Esophagus (tissue), 2 donors: Measurements from ENCODE around the gene GPLD1. TPM values are rescaled to one million over a fixed set of nuclear protein-coding genes. Genes with fewer than 3 reads are reported as not detected.

Experiments
- H3K27ac ChIP-seq, 2 donors: one replicate each; pipeline ENCODE4 v1.5.1; 2013; ENCODE audit warnings: low read depth in 2 of 2, mild to moderate bottlenecking in 2 of 2, inconsistent platforms in 1 of 2, low read length in 1 of 2, moderate library complexity in 1 of 2
- H3K27me3 ChIP-seq, 2 donors: one replicate each; pipeline ENCODE4 v1.6.1; 2013; ENCODE audit warnings: low read length in 2 of 2, control low read depth in 1 of 2, mild to moderate bottlenecking in 1 of 2; ENCODE audit not compliant: insufficient read depth in 2 of 2, control insufficient read depth in 1 of 2
- H3K36me3 ChIP-seq, 2 donors: one replicate each; pipeline ENCODE4 v1.6.1; 2013; ENCODE audit warnings: low read length in 1 of 2; ENCODE audit not compliant: control insufficient read depth in 2 of 2, insufficient read depth in 2 of 2
- H3K4me1 ChIP-seq, 2 donors: one replicate each; pipeline ENCODE4 v1.6.1; 2013; ENCODE audit warnings: low read length in 1 of 2; ENCODE audit not compliant: control insufficient read depth in 2 of 2, insufficient read depth in 2 of 2
- H3K4me3 ChIP-seq, 2 donors: one replicate each; pipeline ENCODE4 v1.5.1; 2013; ENCODE audit warnings: low read length in 2 of 2, mild to moderate bottlenecking in 2 of 2, low read depth in 1 of 2, moderate library complexity in 1 of 2
- H3K9me3 ChIP-seq, 2 donors: one replicate each; pipeline ENCODE4 v1.6.1; 2013; ENCODE audit warnings: mild to moderate bottlenecking in 2 of 2, low read depth in 1 of 2, low read length in 1 of 2, moderate library complexity in 1 of 2; ENCODE audit not compliant: control insufficient read depth in 2 of 2, insufficient read depth in 1 of 2
- WGBS, 2 donors: extraction: QIAGEN DNeasy Blood & Tissue Kit; methylation state at CpG; one replicate each; pipeline ENCODE4 v1.1.7; 2013; 5-methylcytosine and 5-hydroxymethylcytosine counted together
- polyA plus RNA-seq, 2 donors: library from polyadenylated mRNA; stranded (reverse); fragments of 200-250 nt; gene quantifications; one replicate each; pipeline ENCODE4 v1.2.3, GENCODE V29; 2013
- donor health status: healthy with polysubstance abuse.
- donor health status: Bipolar disorder and iron deficiency.

Gene GPLD1
- polyA plus RNA-seq, 2 donors: 0.16 to 0.29 TPM

DNA sequence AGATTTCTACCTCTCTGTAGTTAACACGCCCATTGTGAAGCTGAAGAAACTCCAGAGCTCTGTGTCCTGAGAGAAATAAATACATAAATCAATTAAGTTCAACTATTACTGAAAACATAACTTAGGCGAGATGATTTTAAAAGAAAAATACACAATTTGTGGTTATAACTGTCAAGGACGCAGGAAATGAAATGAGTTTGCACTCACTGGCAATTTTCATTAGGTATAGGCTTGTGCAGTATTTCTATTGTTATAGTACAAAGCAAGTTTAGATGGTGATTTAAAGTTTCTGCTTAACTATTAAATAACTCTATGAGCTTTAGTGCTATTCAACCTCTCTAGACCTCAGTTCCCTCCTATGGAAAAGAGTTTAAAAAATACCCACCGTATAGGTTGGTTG is 3.3 kb downstream of the GPLD1 start:
- H3K27me3 ChIP-seq: no peaks in the 10 kb centered on the region

DNA sequence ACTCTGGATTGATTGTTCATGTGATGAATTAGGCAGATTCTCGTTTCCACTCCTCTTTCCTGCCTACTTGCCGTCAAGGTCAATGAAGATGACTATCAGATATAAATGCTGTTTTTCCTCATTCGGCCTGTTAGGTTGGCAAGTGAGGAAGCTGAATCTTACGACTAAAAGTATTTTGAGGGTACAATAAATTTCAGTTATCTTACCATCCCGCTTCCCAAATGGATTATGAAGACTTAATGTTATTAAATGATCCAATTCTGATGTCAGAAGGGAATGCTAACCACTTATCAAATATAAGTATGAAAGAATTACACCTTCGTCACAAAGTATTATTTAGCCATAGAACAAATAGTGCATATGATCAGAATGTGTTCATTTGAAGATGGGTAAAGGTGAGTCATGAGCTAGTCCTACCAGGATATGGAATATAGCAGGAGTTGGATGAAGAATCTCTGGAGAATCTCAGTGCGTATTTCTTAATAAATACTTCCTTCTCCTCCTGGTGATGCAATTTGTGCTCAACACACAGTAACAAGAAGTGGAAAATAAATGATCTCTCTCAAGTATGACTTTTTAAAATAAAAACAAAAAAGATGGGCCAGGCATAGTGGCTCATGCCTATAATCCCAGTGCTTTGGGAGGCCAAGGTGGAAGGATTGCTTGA is 4.6 kb downstream of the GPLD1 start:
- Histone ChIP-seq H3K4me3 (no peak overlapping the region), H3K27ac (no peak overlapping the region), H3K9me3 (no peaks in the 10 kb centered on the region), H3K27me3 (no peaks in the 10 kb centered on the region), H3K4me1 (no peaks in the 10 kb centered on the region), H3K36me3 (peaks cover 0 to 3% of the 10 kb centered on the region in 2 donors)
- 90 to 93% methylated on average over 7 of the region's 7 CpGs for WGBS, 2 donors

More for the DNA sequence above, 3.3 kb downstream of the GPLD1 start:
- Histone ChIP-seq H3K9me3 (no peaks in the 10 kb centered on the region), H3K4me1 (no peaks in the 10 kb centered on the region), H3K36me3 (peaks cover 0 to 3% of the 10 kb centered on the region in 2 donors), H3K27ac (no peak overlapping the region), H3K4me3 (no peak overlapping the region)
- WGBS, 2 donors: 79 to 85% methylated on average over 4 of the region's 4 CpGs

DNA sequence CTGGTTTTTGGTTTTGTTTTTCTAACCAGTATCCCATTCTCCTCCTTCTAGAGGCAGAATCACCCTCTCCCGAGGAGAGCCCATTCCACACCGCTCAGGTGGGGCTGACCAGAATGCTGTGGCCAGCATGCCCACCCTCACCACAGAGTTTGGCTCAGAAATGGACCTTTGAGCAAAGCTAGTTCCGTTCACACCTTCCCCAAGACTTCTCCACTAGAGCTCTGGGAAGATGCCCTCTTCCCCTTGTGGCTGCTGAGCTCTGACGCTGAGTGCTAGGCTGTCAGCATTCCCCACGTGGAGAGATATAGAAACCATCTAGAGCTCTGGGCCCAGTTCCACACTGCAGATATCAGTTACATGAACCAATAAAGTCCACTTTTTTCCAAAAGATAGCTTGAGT is 7.9 kb downstream of the GPLD1 start:
- Histone ChIP-seq H3K27ac (no peak overlapping the region), H3K36me3 (no peaks in the 10 kb centered on the region), H3K27me3 (no peaks in the 10 kb centered on the region), H3K4me3 (no peak overlapping the region), H3K9me3 (no peaks in the 10 kb centered on the region), H3K4me1 (no peaks in the 10 kb centered on the region)
- 88 to 91% methylated on average over 5 of the region's 5 CpGs for WGBS, 2 donors

DNA sequence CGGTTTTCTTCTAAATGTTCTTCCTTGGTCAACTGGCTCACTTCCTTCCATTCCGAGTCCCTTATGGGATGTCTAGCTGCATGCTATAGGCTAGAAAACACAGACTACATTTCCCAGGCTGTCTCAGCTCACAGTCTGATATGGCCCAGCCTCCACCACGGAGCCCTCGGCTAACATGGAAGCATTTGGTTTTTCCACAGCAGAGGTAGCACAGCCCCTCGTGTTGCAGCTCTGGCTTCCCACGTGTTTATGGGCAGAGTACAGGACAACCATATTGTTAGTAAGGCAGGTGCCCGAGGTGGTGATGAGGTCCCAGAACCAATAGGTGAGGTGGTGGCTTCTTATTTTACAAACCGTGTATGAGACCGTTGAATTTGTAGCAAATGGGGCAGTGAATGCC is 8.7 kb downstream of the GPLD1 start:
- 88 to 92% methylated on average over 9 of the region's 9 CpGs for WGBS, 2 donors
- H3K27me3 ChIP-seq: no peaks in the 10 kb centered on the region
- H3K4me1 ChIP-seq: no peaks in the 10 kb centered on the region

DNA sequence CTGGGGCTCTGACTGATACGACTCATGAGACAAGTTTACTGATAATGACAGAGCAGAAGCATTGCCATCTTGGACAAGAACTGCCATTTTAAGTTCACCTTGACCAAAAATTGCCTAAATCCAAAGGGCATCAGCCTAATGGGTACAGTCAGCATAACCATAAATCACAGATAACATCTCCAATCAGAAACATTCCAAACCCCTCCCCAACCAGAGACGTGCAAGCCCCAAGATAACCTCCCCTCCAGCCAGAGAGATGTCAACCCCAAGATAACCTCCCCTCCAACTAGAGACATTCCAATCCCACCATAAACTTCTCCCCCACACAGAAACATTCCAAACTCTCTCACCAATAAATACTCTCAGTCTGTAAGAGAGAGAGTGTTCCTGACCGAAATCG is 10.5 kb downstream of the GPLD1 start:
- Histone ChIP-seq H3K4me1 (no peaks in the 10 kb centered on the region), H3K27me3 (no peaks in the 10 kb centered on the region), H3K27ac (no peak overlapping the region), H3K9me3 (no peaks in the 10 kb centered on the region), H3K4me3 (no peak overlapping the region), H3K36me3 (no peaks in the 10 kb centered on the region)
- 73 to 89% methylated on average over 4 of the region's 4 CpGs for WGBS, 2 donors

More for the DNA sequence above, 8.7 kb downstream of the GPLD1 start:
- Histone ChIP-seq H3K4me3 (no peak overlapping the region), H3K27ac (no peak overlapping the region), H3K36me3 (no peaks in the 10 kb centered on the region), H3K9me3 (no peaks in the 10 kb centered on the region)

DNA sequence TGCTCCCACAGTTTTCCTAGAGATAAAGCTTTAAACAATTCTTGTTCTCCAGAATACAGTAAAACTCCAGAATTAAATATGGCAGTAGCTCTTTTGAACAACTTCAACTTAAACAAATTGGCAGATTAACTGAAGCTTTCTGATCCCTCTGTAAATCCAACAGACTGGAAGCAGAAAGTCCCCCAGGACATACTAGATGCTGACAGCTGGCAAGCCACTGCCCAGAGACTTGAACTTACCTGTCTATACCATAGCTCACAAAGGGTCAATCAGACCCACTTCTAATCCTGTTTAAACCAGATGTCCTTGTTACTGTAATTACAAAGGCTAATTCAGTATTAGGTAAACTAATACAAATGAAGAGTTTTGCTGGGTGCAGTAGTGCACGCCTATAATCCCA is 12.3 kb downstream of the GPLD1 start:
- H3K9me3 ChIP-seq: no peaks in the 10 kb centered on the region
- no peaks in the 10 kb centered on the region for H3K27me3 ChIP-seq
- no peaks in the 10 kb centered on the region for H3K4me1 ChIP-seq
- no peaks in the 10 kb centered on the region for H3K36me3 ChIP-seq
- no peak overlapping the region for H3K4me3 ChIP-seq
- no peak overlapping the region for H3K27ac ChIP-seq
- whole genome bisulfite sequencing, 2 donors: 96 to 97% methylated on average over 1 of the region's 1 CpG

GRCh38 chr6:24476631-24477030 is 12.7 kb downstream of the GPLD1 start:
- Histone ChIP-seq H3K36me3 (no peaks in the 10 kb centered on the region), H3K27me3 (no peaks in the 10 kb centered on the region), H3K4me1 (no peaks in the 10 kb centered on the region), H3K27ac (no peak overlapping the region), H3K9me3 (no peaks in the 10 kb centered on the region), H3K4me3 (no peak overlapping the region)
- 87 to 89% methylated on average over 6 of the region's 6 CpGs for WGBS, 2 donors

DNA sequence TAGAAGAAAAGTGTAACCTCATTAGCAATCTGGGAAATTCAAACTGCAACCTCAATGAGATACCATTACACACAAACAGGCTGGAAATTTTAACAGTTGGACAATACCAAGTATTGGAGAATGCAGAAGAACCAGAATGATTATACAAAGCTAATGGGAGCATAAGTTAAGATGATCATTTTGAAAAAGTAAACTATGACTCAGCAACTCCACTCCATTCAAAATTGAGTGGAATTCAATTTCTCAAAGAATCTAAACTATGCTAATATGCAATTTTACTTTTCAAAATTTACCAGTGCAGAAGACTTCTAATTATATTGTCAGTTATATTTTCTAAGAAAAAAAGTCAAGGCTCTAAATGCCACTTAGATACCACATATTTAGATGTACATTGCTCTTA is 17.2 kb downstream of the GPLD1 start:
- no peaks in the 10 kb centered on the region for H3K4me1 ChIP-seq
- no peak overlapping the region for H3K27ac ChIP-seq
- no peaks in the 10 kb centered on the region for H3K36me3 ChIP-seq
- H3K4me3 ChIP-seq: no peak overlapping the region
- H3K27me3 ChIP-seq: no peaks in the 10 kb centered on the region
- H3K9me3 ChIP-seq: no peaks in the 10 kb centered on the region

DNA sequence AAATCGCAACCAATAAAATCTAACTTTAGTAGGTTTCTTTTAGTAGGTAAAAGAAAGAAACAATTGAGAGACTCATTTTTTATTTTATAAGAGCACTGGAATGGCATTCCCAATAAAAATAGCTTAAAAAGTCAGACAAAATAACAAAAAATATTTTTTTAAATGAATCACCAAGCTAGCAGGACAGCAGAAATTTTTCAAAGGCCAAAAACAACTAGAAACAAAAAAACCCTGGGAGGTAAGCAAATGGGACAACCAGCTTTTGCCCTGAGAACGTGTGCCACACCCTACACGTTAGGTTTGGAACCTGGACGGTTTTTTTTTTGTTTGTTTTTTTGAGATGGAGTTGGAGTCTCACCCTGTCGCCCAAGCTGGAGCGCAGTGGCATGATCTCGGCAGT is 19.6 kb downstream of the GPLD1 start:
- no peak overlapping the region for H3K4me3 ChIP-seq
- 77 to 81% methylated on average over 7 of the region's 7 CpGs for WGBS, 2 donors

GRCh38 chr6:24464253-24465038 is 24.9 kb downstream of the GPLD1 start:
- no peak overlapping the region for H3K27ac ChIP-seq
- no peak overlapping the region for H3K4me3 ChIP-seq
- WGBS, 2 donors: 82 to 84% methylated on average over 11 of the region's 11 CpGs
- H3K9me3 ChIP-seq: no peaks in the 10 kb centered on the region
- H3K36me3 ChIP-seq: no peaks in the 10 kb centered on the region
- H3K4me1 ChIP-seq: no peaks in the 10 kb centered on the region
- H3K27me3 ChIP-seq: no peaks in the 10 kb centered on the region

More for the DNA sequence above, 19.6 kb downstream of the GPLD1 start:
- no peak overlapping the region for H3K27ac ChIP-seq
- H3K36me3 ChIP-seq: no peaks in the 10 kb centered on the region
- no peaks in the 10 kb centered on the region for H3K4me1 ChIP-seq
- H3K27me3 ChIP-seq: no peaks in the 10 kb centered on the region
- no peaks in the 10 kb centered on the region for H3K9me3 ChIP-seq
